OCI-LY1 (cell line): ENCODE data around the gene KCNT2.

ENCODE experiments used
- H2AFZ ChIP-seq: fragments of 200-600 bp; sonication (generic), shearing (Covaris generic); 2 replicates; pipeline ENCODE4 v1.6.0; 2014; ENCODE audit warnings: antibody characterized with exemption, mild to moderate bottlenecking, low read length
- H3F3A ChIP-seq: fragments of 200-600 bp; sonication (generic), shearing (Covaris generic); 2 replicates; pipeline ENCODE4 v1.6.0; 2014; ENCODE audit warnings: mild to moderate bottlenecking, antibody characterized with exemption, low read length, moderate library complexity; ENCODE audit not compliant: insufficient read depth
- H3K27ac ChIP-seq: fragments of 200-600 bp; sonication (generic); 2 replicates; pipeline ENCODE4 v1.5.1; 2014; ENCODE audit warnings: low read length, mixed run types, mild to moderate bottlenecking, low read depth; ENCODE audit not compliant: poor library complexity, severe bottlenecking
- H3K27me3 ChIP-seq: fragments of 200-600 bp; sonication (generic); 2 replicates; pipeline ENCODE4 v1.6.0; 2014; ENCODE audit warnings: antibody characterized with exemption, mild to moderate bottlenecking, low read length, moderate library complexity; ENCODE audit not compliant: insufficient read depth
- H3K36me3 ChIP-seq: fragments of 200-600 bp; sonication (generic); 2 replicates; pipeline ENCODE4 v1.6.1; 2014; ENCODE audit warnings: mild to moderate bottlenecking, antibody characterized with exemption, low read length, moderate library complexity, mixed read lengths; ENCODE audit not compliant: insufficient read depth
- H3K4me1 ChIP-seq: fragments of 200-600 bp; sonication (generic); 2 replicates; pipeline ENCODE4 v1.5.1; 2014; ENCODE audit warnings: mild to moderate bottlenecking, low read length, moderate library complexity; ENCODE audit not compliant: insufficient read depth, severe bottlenecking
- H3K4me2 ChIP-seq: fragments of 200-600 bp; sonication (generic), shearing (Covaris generic); 2 replicates; pipeline ENCODE4 v1.6.1; 2014; ENCODE audit warnings: low read length
- H3K4me3 ChIP-seq: fragments of 200-600 bp; sonication (generic); 2 replicates; pipeline ENCODE4 v1.5.1; 2014; ENCODE audit warnings: low read length, low read depth, mild to moderate bottlenecking, mixed read lengths; ENCODE audit not compliant: poor library complexity, severe bottlenecking
- H3K79me2 ChIP-seq: fragments of 200-600 bp; shearing (Covaris generic); 2 replicates; pipeline ENCODE4 v1.6.1; 2016; ENCODE audit warnings: mixed run types, low read length, mixed read lengths; ENCODE audit not compliant: insufficient read depth
- H3K9ac ChIP-seq: fragments of 200-600 bp; sonication (generic), shearing (Covaris generic); 2 replicates; pipeline ENCODE4 v1.6.1; 2014; ENCODE audit warnings: mild to moderate bottlenecking, low read length, mixed read lengths
- H3K9me2 ChIP-seq: fragments of 200-600 bp; sonication (generic), shearing (Covaris generic); 2 replicates; pipeline ENCODE4 v1.6.1; 2014; ENCODE audit warnings: low read depth, mild to moderate bottlenecking, low read length, mixed read lengths
- H3K9me3 ChIP-seq: fragments of 200-600 bp; shearing (Covaris generic); 2 replicates; pipeline ENCODE4 v1.6.1; 2014; ENCODE audit warnings: low read length, mixed read lengths
- H4K20me1 ChIP-seq: fragments of 200-600 bp; sonication (generic), shearing (Covaris generic); 2 replicates; pipeline ENCODE4 v1.6.0; 2016; ENCODE audit warnings: mild to moderate bottlenecking, low read length; ENCODE audit not compliant: insufficient read depth
- CTCF ChIP-seq: fragments of 200-600 bp; sonication (generic), shearing (Covaris generic); IDR thresholded peaks from 2 replicates; pipeline ENCODE4 v1.5.1; 2017; ENCODE audit warnings: mild to moderate bottlenecking, antibody characterized with exemption, low read length, moderate library complexity, mixed read lengths
- EZH2 ChIP-seq: fragments of 200-600 bp; sonication (generic), shearing (Covaris generic); IDR thresholded peaks from 2 replicates; pipeline ENCODE4 v1.8.0; 2017; ENCODE audit warnings: borderline replicate concordance, mixed run types, mild to moderate bottlenecking, antibody characterized with exemption, low read length, moderate library complexity, mixed read lengths

KCNT2 gene

GRCh38 chr1:196403803-196404690 is 204.2 kb downstream of the KCNT2 start:
- no peak for TF ChIP-seq CTCF
- no peak for TF ChIP-seq EZH2
- Histone ChIP-seq H3F3A (no peaks in the 10 kb centered on the region), H4K20me1 (no peaks in the 10 kb centered on the region), H3K9me2 (no peaks in the 10 kb centered on the region), H3K4me2 (no peak overlapping the region), H2AFZ (no peak overlapping the region), H3K9me3 (no peaks in the 10 kb centered on the region), H3K4me1 (no peaks in the 10 kb centered on the region), H3K4me3 (no peak overlapping the region), H3K9ac (no peak overlapping the region), H3K27me3 (no peaks in the 10 kb centered on the region), H3K36me3 (no peaks in the 10 kb centered on the region), H3K79me2 (no peaks in the 10 kb centered on the region), H3K27ac (no peak overlapping the region)

DNA sequence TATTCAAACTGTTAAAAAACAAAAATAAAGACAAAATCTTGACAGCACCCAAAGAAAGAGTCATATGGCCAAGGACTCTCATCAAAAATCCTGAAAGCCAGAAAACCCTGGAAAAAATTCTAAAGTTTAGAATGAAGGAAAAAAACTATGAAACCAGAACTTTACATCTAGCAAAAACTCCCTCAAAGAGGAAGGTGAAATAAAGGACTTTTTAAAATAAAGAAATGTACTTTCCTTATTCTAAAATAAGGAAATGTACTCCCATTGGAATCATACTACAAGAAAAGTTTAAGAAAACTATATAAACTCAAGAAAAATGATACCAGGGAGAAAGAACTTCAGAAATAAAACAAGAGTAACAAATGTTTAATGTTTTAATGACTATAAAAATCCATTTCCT is 206.3 kb downstream of the KCNT2 start:
- no peak overlapping the region for H3K9ac ChIP-seq
- TF ChIP-seq EZH2 (no peak), CTCF (no peak)
- H3K79me2 ChIP-seq, result no peaks in the 10 kb centered on the region
- H3K4me2 ChIP-seq, result no peak overlapping the region
- H3K4me3 ChIP-seq, result no peak overlapping the region
- no peaks in the 10 kb centered on the region for H3K27me3 ChIP-seq
- H3K36me3 ChIP-seq, result no peaks in the 10 kb centered on the region
- H3K4me1 ChIP-seq, result no peaks in the 10 kb centered on the region
- no peak overlapping the region for H2AFZ ChIP-seq
- no peaks in the 10 kb centered on the region for H4K20me1 ChIP-seq
- H3K9me3 ChIP-seq, result no peaks in the 10 kb centered on the region
- H3F3A ChIP-seq, result no peaks in the 10 kb centered on the region
- no peak overlapping the region for H3K27ac ChIP-seq
- no peaks in the 10 kb centered on the region for H3K9me2 ChIP-seq

GRCh38 chr1:196401452-196401833 is 206.8 kb downstream of the KCNT2 start:
- no peaks in the 10 kb centered on the region for H3K9me3 ChIP-seq
- no peak overlapping the region for H3K4me2 ChIP-seq
- H4K20me1 ChIP-seq, result no peaks in the 10 kb centered on the region
- no peaks in the 10 kb centered on the region for H3K27me3 ChIP-seq
- no peaks in the 10 kb centered on the region for H3K4me1 ChIP-seq
- TF ChIP-seq CTCF (no peak), EZH2 (no peak)
- no peak overlapping the region for H2AFZ ChIP-seq
- H3K27ac ChIP-seq, result no peak overlapping the region
- no peaks in the 10 kb centered on the region for H3K79me2 ChIP-seq
- H3F3A ChIP-seq, result no peaks in the 10 kb centered on the region
- H3K9ac ChIP-seq, result no peak overlapping the region
- H3K36me3 ChIP-seq, result no peaks in the 10 kb centered on the region
- H3K4me3 ChIP-seq, result no peak overlapping the region
- no peaks in the 10 kb centered on the region for H3K9me2 ChIP-seq
